CD4-positive, alpha-beta T cell treated with Interleukin-12 subunit alpha and Interleukin-12 subunit beta, for 1 hour (primary cell): ENCODE data around the gene TRAPPC1.

ENCODE experiments used
- DNase-seq: peaks from one replicate; pipeline ENCODE4 v3.0.0-alpha.2; 2020

Gene TRAPPC1

DNA sequence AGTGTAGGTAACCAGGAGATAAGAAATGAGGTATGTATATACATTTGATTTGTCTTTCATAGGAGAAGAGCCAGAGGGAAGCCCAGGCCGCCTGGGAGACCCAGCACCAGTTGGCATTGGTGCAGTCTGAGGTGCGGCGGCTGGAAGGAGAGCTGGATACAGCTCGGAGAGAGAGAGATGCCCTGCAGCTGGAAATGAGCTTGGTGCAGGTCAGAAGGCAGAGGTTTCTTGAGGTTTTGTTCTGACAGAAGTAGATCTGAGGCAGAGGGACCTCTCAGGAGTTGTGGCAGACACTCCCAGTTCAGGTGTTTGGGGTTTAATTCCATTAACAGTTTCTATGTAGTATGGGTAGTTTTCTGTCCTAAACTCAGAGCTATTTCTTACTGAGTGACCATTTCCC, 8.3 kb upstream of the TRAPPC1 start:
- DNase-seq = no peak

DNA sequence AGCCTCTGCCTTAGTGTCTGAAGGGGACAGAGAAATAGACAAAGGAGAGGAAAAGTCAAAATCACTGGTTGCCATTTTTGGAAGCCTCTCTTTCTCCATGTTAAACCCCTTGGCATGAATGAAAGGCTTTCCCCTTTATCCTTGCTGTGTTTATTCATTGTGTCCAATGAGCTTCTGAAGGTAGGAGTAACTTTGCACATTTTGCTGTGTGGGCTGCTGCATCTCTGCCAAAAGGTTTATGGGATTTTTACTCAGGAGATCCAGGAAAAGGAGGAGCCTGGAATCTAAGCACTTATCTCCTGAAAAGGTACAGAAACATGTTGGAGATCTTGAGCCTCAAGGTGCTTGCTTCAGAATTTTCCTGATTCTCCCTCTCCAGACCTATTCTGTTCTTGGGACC, 4.1 kb upstream of the TRAPPC1 start:
- no peak for DNase-seq

DNA sequence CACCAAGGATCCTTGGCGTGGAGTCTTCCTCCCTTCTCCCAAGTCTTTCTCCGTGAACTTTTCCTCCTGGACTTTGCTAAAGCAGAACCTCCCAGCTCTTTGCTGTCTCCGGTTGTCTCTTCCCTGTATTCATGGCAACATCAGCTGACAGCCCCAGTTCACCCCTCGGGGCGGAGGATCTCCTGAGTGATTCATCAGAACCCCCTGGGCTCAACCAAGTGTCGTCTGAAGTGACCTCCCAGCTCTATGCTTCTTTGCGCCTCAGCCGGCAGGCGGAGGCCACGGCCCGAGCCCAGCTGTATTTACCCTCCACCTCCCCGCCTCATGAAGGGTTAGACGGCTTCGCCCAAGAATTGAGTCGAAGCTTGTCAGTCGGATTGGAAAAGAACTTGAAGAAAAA, 1.2 kb upstream of the TRAPPC1 start:
- DNase-seq = peak; percentile 34

DNA sequence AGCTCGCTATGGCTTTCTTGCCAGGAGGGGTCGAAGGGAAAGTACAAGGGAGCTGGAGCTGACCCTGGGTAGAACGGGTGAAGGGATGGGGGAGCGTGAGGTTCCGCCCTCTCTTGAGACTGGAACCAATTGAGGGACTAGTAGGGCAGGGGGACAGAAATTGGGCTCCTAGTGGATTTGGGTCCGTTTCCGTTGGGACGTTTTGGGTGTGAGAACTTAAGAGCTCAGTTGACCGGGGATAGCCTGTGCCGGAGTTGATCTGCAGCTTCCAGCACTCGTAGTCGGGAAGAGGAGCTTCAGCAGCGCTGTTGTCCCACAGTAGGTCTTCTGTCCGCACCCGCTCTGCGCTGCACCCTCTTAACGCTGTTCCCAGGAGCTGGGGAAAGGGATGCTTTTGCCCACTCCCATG, 741 bp upstream of the TRAPPC1 start:
- peak; percentile 36 for DNase-seq

DNA sequence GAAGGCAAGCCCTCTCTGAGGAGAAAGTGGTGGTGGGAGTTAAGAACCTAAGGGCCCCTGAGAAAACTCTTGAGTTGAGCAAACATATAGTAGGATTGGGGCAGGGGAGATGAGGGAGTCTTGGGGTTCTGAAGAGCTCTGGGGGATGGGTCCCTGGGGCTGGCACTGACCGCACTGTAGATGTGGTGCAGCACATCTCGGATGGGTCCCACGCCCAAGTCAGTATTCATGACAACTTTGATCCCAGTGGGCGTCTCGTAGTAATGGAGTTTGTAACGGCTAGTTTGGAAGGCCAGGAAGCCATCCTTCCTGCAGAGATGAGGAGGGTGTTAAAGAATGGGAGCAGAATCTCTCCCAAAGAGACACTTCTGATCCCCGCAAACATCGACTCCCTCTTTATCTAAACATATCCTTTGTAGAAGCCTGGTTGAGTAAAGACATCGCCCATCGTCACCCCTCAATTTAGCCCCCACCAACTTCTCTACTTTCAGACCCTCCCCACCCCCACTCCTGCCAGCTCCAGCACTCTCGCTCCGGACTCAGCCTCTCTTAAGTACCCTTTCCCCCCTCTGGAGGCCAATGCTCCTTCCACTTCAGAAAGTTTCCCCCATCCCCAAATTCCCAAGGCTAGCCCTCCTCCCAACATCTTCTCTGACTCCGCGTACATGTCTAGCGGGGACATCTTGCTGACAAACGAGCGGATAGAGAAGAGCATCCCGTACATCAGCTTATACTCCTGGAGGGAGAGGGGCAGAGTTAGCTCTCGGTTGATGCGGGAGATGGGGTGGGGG, 710 bp downstream of the TRAPPC1 start:
- no peak for DNase-seq

DNA sequence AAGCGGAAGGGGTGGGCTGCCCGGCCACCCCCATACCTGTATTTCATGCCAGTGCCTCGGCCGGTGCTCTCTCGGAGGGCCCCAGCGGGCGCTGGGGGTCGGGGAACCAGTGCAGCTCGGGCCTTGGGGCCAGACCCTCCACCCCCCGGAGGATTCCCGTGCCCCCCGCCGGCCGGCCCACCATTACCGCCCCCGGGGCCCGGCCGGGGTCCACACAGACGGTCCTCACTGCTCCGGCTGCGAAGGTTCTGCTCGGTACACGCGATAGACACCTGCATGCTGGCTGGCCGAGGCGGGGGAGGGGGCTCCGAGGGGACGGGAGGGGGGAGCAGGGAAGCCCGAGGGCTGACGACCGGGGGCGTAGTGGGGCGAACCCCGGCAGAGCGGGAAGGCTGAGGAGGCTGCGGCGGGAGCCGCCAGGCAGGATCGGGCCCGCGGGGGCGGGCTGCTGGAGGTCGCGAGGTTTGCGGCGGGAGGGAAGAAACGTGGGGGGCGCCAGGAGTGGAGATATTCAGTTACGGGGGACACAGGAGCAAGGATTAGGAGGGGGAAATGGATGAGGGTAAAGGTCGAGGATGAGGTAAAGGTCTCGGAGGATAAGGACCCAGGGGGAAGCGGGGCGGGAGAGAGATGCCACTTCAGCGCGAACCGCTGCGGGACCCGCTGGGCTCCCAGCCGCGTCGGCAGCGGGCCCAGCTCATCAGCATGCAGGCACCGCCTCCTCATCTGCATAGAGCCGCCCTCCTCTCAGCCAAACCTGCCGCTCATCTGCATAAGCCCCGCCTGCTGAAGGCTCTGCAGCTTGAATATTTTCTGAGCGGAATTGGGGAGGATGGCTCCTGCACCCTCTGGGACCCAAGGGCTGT, 2.4 kb downstream of the TRAPPC1 start, which contains the start of gene KCNAB3:
KCNAB3 (minus strand) TSS at position 699 of the 866 bp plus-strand sequence; CDS start at position 278, 421 bp downstream.
- DNase-seq = peak; percentile 67

DNA sequence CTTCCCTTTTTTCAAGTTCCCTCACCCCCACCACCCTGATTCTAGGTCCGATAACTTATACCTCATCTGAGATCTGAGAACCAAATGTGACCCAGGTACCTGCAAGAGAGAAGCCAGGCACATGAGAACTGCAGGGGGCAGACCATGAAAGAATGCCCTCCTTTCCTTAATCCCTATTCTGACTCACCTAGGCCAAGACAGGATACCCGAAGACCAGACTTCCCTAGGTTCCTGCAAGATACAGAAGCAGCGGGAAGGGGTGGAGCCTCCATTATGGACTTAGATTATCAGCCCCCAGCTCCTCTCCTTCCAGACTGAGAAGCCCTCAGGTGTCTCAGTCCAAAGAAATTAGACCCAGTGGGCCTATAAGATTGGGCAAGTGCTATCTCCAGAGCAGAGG, 4.2 kb downstream of the TRAPPC1 start:
- DNase-seq = no peak

DNA sequence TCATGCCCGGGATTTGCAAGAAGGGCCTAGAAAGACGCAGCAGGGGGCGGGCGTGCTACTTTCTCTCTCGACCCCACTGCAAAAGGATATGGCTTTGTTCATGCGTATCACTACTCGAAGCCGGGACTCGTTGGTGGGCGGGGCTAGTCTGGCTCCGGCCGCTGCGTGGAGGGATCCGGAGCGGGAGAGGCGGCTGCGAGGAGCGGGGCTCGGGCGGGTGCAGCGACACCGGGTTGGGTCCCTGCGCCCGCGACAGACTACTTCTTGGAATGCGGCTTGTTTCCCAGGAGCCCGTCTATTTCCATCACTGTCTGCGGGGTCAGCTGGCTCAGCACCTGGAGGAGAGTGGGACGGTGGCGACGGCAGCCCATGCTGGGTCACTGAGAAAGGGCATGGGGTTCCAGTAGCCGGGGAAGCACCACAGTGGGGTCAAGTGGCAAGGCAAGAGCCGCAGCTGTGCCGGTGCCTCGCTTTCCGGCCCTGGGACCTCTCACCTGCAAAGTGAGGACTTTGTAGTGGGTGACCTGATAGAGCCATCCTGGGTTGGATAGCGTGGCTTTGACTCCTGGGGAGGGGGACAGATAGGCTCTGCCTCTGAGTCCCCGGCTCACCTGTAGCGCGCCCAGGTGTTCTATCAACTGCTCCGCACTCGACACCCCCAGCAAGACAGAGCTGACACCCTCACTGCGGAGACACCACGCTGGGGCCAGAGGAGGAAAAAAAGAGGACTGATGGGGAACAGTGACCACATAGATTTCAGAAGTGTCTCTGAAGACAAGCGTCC, 8.7 kb downstream of the TRAPPC1 start:
- DNase-seq = peak; percentile 87

DNA sequence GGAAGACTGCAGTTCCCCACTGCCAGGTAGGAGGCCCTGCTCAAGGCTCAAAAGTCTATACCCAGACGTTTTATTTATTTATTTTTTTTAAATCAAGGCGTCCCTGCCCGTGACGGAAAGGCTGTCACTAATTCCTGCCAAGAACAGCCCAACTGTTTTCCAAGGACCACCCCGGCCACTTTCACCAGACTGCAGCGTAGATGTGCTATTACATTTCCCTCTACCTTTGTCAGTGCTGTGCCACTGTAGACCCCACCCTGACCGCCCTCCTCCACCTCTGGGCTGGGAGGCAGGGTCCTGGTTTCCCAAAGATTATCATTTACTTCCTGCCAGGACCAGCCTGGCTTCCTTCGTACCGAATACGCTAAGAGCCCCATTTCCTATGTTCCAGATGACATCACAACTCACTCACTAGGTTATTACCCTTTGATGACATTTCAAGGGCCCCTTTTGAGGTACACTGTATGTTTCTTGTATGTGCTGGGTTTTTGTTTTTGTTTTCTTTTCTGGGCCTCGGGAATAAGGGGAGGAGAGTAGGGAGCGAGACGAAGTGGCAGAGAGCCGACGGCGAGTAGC, 9.4 kb downstream of the TRAPPC1 start:
- DNase-seq = no peak

DNA sequence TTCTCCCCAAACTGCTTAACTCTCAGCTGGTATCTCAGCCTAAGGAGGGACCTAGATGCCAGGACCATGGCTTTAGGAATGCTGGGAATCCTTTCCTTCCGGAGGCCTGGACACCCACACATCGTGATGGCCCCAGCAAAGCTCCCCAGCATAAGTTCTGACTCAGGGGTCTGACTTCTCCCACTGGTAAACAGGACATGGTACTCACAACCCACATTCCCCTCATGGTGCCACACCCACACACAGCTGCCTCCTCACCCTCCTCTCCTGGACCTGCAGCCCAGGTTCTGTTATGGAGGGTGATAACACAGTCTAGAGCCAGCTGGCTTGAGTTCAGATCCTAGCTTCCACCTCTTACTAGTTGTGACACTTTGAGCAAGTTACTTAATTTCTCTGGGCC, 14.9 kb downstream of the TRAPPC1 start:
- no peak for DNase-seq

DNA sequence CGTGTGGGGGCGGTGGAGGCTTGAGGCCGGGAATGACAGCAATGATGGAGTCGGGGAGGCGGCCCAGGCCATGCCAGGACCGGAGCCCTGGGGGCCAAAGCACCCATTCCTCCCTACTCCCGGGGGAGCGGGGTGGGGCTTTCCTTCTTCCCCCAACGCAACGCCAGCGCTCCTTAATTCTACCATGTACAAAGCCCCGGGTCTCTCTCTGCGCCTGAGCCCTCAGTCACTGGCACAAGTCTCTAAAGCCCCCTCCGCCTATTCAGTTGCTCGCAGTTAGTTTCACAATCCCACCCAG, 15.4 kb downstream of the TRAPPC1 start:
- no peak for DNase-seq

DNA sequence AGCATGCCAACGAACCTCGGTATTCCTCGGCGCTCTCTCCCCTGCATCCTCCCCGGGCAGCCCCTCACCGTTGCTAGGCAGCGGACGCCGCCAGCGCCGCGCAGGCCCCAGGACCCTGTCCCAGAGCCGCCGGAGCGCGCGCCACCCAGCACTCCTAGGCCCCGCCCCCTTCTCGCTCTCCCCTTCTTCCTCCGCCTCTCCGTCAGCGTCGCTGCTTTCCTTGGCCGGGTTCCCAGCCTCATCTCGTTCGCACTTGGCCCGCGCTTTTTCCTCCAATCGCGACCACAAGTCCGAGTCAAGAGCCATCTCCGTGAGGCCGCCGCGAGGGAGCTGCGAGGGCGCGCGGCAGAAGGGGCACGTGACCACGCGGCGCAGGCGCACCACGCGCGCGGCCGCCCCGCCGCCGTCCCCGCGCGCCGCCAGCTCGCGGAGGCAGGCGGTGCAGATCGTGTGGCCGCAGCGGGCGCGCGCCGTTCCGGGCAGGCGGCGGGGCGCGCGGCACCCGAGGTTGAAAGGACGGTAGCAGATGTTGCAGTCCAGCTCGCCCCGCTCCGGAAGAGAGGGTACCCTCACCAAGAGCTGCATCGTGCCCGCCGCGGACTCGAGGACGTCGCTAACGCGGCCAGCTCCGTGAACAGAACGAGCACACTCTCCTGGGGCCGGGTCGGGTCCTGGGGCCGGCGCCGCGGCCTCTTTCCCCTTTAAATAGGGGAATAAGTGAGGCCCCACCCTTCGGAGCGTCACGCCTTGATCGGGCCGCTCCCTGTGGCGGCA, 15.9 kb downstream of the TRAPPC1 start, which contains the start of gene RNF227:
RNF227 (minus strand) TSS at position 679 of the 774 bp plus-strand sequence; CDS start at position 585, 94 bp downstream.
- DNase-seq = peak; percentile 88

DNA sequence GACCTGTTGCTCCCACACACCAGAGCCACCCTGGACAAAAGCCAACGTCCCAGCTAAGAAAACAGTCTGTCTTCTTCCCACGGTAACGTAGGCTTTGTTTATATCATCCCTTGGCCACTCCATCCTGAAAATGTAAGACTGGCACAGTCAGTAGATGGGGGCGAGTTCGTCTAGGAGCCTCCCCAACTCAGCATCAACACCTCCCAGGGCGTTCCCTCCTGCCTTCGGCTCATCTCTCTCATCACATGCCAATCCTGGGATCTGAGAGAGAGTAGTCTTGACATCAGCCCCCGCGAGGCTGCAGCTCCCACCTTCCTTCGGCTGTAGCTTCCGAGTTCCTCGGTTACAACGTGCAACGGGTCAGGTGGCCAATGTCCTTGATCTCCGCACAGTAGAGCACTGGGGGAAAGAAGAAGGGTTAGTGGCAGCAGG, 16.6 kb downstream of the TRAPPC1 start:
- DNase-seq = peak; percentile 4

DNA sequence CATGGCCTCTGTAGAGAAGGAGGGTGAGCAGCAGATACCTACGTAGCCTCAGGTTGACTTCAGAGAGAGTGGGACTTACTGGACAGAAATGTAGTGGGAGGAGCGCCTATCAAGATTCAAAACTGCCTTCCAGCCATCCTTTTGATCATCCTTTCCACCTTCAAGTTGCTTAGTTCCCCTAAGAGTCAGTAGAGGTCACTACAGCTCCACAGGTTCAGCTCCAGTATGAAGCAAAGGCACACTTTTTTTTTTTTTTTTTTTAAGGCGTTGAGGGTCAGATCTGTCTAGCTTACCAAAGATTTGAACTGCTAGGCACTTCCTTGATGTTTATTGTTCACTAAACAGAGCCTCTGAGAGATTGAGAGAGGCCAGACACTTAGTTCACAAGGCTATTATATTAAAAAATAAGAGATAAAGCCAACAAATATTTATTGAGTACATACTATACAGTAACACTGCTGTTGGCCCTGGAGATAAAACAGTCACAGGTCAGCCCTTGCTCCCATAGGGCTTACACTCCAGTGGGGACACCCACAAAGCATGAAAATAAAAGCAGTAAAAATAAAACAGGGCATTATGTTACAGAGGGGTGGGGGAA, 18.7 kb downstream of the TRAPPC1 start:
- DNase-seq = peak; percentile 83

DNA sequence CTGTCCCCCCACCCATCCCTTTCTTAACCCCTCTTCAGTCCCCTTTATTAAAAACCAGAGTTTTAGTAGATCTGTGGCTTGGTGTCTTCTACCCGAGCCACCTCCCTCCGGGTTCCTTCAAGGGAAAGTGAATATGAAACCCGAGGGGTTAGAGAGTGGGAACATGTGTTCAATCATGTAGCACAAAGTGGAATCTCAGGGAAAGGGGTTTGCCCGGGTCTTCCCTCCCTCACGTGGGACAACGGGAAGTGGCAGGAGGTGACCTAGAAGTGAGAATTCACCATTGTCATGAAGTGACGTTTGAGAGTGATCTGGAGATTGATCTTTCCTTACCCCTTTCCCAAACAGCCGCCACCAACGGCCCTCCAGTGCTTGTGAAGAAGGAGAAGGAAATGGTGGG, 20.6 kb downstream of the TRAPPC1 start:
- DNase-seq = no peak

DNA sequence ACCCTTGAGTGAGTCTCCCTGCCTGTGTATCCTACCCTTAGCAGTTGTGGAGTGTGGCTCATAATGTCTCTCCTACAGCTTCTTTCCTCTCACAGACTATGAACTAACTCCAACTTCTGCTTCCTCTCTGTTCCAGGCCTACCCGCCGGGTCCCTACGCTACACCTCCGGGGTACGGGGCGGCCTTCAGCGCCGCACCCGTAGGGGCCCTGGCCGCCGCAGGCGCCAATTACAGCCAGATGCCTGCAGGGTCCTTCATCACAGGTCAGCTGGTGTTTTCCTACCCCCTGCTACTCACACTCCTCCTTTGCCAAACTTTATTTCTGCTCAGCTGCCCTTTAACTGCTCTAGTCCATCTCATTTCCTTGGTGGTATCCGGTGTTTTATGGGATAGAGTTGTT, 21.0 kb downstream of the TRAPPC1 start:
- DNase-seq = no peak

DNA sequence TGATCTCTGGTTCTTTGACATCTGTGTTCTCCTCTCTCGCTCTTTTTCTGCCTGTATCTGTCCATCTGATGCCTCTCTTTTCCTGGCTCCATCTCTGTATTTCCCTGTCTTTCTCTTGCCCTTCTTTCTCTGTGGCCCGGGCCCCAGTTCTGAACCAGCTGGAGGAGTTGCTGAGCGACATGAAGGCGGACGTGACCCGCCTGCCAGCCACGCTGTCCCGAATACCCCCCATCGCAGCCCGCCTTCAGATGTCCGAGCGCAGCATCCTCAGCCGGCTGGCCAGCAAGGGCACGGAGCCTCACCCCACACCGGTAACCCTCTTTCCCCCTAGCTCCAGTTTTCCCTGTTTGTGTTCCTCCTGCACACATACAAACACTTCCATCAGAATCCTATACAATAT, 21.5 kb downstream of the TRAPPC1 start:
- DNase-seq = no peak

DNA sequence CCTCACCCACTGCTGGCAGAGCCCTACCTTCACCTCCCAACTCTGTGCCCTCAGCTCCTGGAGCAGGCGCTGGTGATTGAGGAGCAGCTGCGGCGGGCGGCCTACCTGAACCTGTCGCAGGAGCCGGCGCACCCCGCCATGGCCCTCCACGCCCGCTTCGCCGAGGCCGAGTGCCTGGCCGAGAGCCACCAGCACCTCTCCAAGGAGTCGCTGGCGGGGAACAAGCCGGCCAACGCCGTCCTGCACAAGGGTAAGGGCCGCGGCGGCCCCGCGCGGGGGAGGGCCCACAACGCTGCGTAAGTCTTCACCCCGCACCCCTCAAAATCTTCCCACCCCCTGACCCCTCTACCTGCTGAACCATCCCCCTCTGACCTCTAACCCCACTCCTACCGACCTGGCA, 22.7 kb downstream of the TRAPPC1 start:
- no peak for DNase-seq

DNA sequence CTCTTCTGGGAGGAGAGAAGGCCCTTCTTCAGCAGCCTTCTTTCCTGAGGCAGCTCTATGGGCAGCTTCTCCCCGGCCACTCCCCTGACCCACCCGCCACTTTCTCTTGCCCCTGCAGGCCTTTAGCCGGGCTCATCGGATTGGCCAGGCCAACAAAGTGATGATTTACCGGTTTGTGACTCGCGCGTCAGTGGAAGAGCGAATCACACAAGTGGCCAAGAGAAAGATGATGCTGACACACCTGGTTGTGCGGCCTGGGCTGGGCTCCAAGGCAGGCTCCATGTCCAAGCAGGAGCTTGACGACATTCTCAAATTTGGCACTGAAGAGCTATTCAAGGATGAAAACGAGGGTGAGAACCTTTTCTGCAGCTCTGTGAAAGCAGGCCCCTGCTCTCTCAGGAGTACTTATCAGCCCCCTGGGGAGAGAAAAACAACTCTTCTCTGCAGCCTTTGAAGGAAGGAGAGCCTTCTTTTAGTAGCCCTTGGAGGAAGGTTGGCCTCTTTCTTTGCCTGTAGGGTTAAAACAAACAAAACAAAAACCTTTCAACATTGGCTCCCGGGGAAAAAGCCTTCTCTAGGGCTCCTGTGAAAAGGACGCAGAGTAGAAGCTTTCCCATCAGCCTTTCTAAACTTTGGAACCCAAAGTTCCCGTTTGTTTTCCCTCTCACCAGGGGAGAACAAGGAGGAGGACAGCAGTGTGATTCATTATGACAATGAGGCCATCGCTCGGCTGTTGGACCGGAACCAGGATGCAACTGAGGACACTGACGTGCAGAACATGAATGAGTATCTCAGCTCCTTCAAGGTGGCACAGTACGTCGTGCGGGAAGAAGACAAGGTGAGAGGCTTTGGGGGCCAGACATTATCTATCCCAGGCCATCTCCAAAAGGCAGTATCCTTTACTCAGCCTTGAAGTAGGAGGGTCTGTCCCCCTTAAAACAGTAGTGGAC, 28.3 kb downstream of the TRAPPC1 start:
- no peak for DNase-seq

DNA sequence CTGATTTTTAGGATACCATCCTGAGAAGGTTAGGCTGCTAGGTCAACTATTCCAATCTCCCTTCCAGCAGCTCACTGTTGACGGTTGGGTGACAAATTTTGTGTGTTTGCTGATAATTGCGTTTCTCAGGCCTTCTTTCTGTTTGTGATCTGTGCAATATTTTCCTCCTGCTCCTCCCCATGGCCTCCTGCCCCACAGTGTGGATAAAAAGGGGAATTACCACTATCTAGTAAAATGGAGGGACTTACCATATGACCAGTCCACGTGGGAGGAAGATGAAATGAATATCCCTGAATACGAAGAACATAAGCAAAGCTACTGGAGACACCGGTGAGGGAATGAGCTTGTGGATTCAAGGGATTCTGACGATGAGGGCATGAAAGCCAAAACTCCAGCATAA, 34.0 kb downstream of the TRAPPC1 start:
- DNase-seq = peak; percentile 45
